Gastrocnemius medialis (tissue), 4 donors: ENCODE results near the gene KCTD12. TPM values are rescaled to one million over a fixed set of nuclear protein-coding genes. Genes with fewer than 3 reads are reported as not detected.

Experiments used
- ATAC-seq, 2 donors: fragments of 150-250 bp; one replicate each; pipeline ENCODE4 v1.9.1; 2016
- DNase-seq, 2 donors: peaks; one replicate each; pipeline ENCODE4 v3.0.0-alpha.2; 2019
- H3K27ac ChIP-seq, 4 donors: fragments of 200-600 bp; sonication (generic); 1 replicate in 1 of 4; 2 replicates in 3 of 4; pipeline ENCODE4 v1.5.1; 2016 to 2018; ENCODE audit warnings: mild to moderate bottlenecking in 2 of 4, moderate library complexity in 1 of 4
- H3K27me3 ChIP-seq, 3 donors: fragments of 200-600 bp; sonication (generic) in 2 of 3; 1 replicate in 1 of 3; 2 replicates in 2 of 3; pipeline versions ENCODE4 v1.5.1 to v1.6.0; 2016 to 2019; ENCODE audit warnings: mild to moderate bottlenecking in 1 of 3, moderate library complexity in 1 of 3
- H3K36me3 ChIP-seq, 2 donors: fragments of 200-600 bp; sonication (generic) in 1 of 2; one replicate each; pipeline ENCODE4 v1.5.1; 2017 to 2018
- H3K4me1 ChIP-seq, 2 donors: fragments of 200-600 bp; sonication (generic) in 1 of 2; one replicate each; pipeline ENCODE4 v1.5.1; 2016 to 2017; ENCODE audit warnings: mild to moderate bottlenecking in 2 of 2
- H3K4me3 ChIP-seq, 4 donors: fragments of 200-600 bp; sonication (generic) in 3 of 4; 1 replicate in 1 of 4; 2 replicates in 3 of 4; pipeline ENCODE4 v1.5.1; 2016 to 2019; ENCODE audit warnings: mild to moderate bottlenecking in 2 of 4
- H3K9me3 ChIP-seq, 3 donors: fragments of 200-600 bp; sonication (generic) in 2 of 3; 1 replicate in 1 of 3; 2 replicates in 2 of 3; pipeline ENCODE4 v1.5.1; 2016 to 2019
- POLR2A ChIP-seq, 2 donors: fragments of 450-650 bp; IDR thresholded peaks; one replicate each; pipeline ENCODE4 v1.6.1; 2017; ENCODE audit warnings: antibody characterized with exemption in 2 of 2, mild to moderate bottlenecking in 2 of 2, moderate library complexity in 2 of 2
- in situ Hi-C, 4 donors: fragments of 200-750 bp; cut with MboI; loops; one replicate each; pipeline versions ENCODE4 v1.15.0 to v1.8.0; 2017; ENCODE audit warnings: low sequenced_read_pairs in 4 of 4
- intact Hi-C: fragments of 100-400 bp; cut with DNase I; formaldehyde crosslinking; loops from one replicate; pipeline ENCODE4 v1.15.1; 2023; ENCODE audit warnings: low total_unique reads
- total RNA-seq, 4 donors: library from RNA; depleted of rRNA; stranded (reverse); fragments of >200 nt; gene quantifications; one replicate each; pipeline versions ENCODE4 v1.1.0 to v1.2.3, GENCODE V29; 2016
- TF ChIP-seq, protein P1 (sequence below), 5 experiments: fragments of 450-650 bp in 3 of 5; fragments of 200-600 bp in 2 of 5; sonication (generic) in 2 of 5; IDR thresholded peaks in 4 of 5; conservative IDR thresholded peaks in 1 of 5; 1 replicate in 4 of 5; 2 replicates in 1 of 5; pipeline ENCODE4 v1.5.1; 2016 to 2019; ENCODE audit warnings: antibody characterized with exemption in 5 of 5, mild to moderate bottlenecking in 3 of 5, moderate library complexity in 3 of 5

The KCTD12 gene
- total RNA-seq, 4 donors from 2014 or later: 17.3 to 35.9 (median 27.1) TPM

DNA sequence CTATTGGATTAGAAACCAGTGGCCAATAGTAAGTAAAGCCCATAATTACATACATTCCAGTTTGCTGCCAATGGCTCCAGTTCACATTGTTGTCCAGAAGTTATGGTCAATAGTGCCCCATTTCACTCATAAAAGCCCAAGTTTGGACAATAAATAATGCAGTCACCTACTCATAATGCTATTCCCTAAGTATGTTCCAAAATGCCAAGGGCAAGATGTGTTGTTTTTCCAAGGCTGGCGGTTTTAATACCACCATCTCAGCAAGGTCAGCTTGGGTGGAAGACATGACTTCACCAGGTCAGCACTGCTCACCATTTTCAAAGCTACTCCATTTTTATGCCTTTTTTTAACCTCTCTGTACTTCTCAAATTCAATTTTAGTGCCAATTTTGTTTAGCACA, 32.7 kb downstream of the KCTD12 start:
- in situ Hi-C loops: no loop called here
- H3K9me3 ChIP-seq: no peaks in the 10 kb centered on the region
- no peaks in the 10 kb centered on the region for H3K4me1 ChIP-seq
- DNase-seq: no peak
- no peaks in the 10 kb centered on the region for H3K27me3 ChIP-seq
- intact Hi-C loops: no loop called here
- no peaks in the 10 kb centered on the region for H3K36me3 ChIP-seq
- H3K4me3 ChIP-seq: no peak overlapping the region
- TF ChIP-seq, protein P1, sequence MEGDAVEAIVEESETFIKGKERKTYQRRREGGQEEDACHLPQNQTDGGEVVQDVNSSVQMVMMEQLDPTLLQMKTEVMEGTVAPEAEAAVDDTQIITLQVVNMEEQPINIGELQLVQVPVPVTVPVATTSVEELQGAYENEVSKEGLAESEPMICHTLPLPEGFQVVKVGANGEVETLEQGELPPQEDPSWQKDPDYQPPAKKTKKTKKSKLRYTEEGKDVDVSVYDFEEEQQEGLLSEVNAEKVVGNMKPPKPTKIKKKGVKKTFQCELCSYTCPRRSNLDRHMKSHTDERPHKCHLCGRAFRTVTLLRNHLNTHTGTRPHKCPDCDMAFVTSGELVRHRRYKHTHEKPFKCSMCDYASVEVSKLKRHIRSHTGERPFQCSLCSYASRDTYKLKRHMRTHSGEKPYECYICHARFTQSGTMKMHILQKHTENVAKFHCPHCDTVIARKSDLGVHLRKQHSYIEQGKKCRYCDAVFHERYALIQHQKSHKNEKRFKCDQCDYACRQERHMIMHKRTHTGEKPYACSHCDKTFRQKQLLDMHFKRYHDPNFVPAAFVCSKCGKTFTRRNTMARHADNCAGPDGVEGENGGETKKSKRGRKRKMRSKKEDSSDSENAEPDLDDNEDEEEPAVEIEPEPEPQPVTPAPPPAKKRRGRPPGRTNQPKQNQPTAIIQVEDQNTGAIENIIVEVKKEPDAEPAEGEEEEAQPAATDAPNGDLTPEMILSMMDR (IDR thresholded peaks at IDR 0.05 in 4 of 5, conservative IDR thresholded peaks at IDR 0.05 in 1 of 5): no peak
- no peak for TF ChIP-seq POLR2A (IDR thresholded peaks at IDR 0.05)
- no peak overlapping the region for H3K27ac ChIP-seq
- no peak for ATAC-seq

DNA sequence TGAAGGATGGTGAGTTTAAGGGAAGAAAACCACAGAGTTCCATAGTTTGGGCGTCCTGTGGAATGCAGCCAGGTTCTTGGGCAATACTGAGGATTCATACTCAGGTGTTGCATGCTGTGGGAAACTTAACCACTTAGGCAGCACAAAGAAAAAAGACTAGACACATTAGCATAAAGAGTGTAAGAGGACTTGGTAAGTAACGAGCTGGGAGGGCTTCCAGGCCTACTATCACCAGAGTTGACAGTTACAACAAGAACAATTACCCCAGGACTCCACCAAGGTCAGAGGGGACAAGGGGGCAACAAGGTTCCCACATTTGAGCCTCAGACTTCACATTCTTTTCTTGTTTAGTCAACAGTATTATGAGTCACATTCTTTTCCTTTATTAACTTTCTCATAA, 33.2 kb downstream of the KCTD12 start:
- no peaks in the 10 kb centered on the region for H3K9me3 ChIP-seq
- no peaks in the 10 kb centered on the region for H3K4me1 ChIP-seq
- no peaks in the 10 kb centered on the region for H3K36me3 ChIP-seq
- DNase-seq: no peak
- H3K27me3 ChIP-seq: no peaks in the 10 kb centered on the region
- intact Hi-C loops (no loop called here), in situ Hi-C loops (no loop called here)
- H3K4me3 ChIP-seq: no peak overlapping the region
- no peak for ATAC-seq
- no peak overlapping the region for H3K27ac ChIP-seq
- TF ChIP-seq POLR2A (IDR thresholded peaks at IDR 0.05): no peak
- TF ChIP-seq, protein P1 (IDR thresholded peaks at IDR 0.05 in 4 of 5, conservative IDR thresholded peaks at IDR 0.05 in 1 of 5): no peak

DNA sequence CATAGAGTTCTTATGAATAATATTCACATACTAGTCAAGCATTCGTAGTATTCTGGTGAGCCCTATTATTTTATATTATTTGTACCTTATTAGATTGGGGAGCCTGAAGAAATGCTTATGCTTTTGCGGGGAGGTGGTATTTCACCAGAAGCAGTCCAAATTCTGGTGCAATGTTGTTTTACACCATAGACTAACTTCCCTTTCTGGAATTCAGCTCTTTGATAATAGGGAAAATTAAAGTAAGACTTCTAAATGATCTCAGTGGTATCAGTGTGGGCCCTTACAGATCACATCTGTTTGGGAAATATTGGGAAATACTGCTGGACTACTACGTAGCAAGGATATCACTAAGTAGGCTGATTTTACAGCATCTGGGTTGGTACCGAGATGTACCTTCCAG, 34.2 kb downstream of the KCTD12 start:
- intact Hi-C loops: no loop called here
- ATAC-seq (no peak), DNase-seq (no peak)
- in situ Hi-C loops: no loop called here
- H3K4me1 ChIP-seq: no peaks in the 10 kb centered on the region
- no peak overlapping the region for H3K4me3 ChIP-seq
- TF ChIP-seq, protein P1 (IDR thresholded peaks at IDR 0.05 in 4 of 5, conservative IDR thresholded peaks at IDR 0.05 in 1 of 5): no peak
- TF ChIP-seq POLR2A (IDR thresholded peaks at IDR 0.05): no peak
- no peaks in the 10 kb centered on the region for H3K36me3 ChIP-seq
- H3K27me3 ChIP-seq: no peaks in the 10 kb centered on the region
- H3K9me3 ChIP-seq: no peaks in the 10 kb centered on the region
- no peak overlapping the region for H3K27ac ChIP-seq

DNA sequence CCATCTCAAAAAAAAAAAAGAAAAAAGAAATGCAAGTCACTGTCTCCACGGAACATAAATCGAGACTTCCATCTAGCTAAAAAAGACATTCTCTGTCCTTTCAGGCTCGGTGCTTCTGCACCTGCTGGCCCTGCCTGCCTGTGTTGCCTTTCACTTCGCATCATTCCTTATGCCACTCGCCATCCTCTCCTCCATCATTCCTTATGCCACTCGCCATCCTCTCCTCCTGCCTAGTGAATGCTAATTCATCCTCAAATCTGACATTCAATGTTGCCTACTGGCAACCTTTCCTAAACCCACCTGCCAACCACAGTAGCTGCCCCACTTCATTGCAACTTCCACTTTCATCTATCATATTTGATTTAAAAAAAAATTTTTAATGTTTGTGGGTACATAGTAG, 36.7 kb downstream of the KCTD12 start:
- no peak for ATAC-seq
- TF ChIP-seq, protein P1 (IDR thresholded peaks at IDR 0.05 in 4 of 5, conservative IDR thresholded peaks at IDR 0.05 in 1 of 5): no peak
- no peak for TF ChIP-seq POLR2A (IDR thresholded peaks at IDR 0.05)
- no peaks in the 10 kb centered on the region for H3K9me3 ChIP-seq
- no peak for DNase-seq
- no peaks in the 10 kb centered on the region for H3K27me3 ChIP-seq
- no peak overlapping the region for H3K27ac ChIP-seq
- H3K4me3 ChIP-seq: no peak overlapping the region
- intact Hi-C loops (no loop called here), in situ Hi-C loops (no loop called here)
- H3K4me1 ChIP-seq: no peaks in the 10 kb centered on the region
- H3K36me3 ChIP-seq: no peaks in the 10 kb centered on the region

DNA sequence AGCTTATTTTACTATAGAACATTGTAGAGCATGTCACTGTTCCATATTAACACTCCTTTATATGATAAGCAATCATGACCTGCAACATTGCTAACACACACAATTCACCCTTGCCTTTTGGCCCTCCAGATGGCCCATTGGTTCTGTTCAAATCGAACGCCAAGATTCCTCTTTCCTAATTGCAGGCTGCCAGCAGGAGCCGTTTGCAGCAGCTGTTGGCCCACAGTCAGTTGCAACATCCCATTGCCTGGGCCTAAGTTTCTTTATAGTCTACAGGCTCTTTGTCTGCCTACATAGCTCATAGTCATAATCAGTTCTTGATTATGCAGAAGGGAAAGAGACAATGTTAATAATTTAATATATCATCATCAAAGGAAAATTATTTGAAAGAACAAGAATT, 37.6 kb downstream of the KCTD12 start:
- intact Hi-C loops (no loop called here), in situ Hi-C loops (no loop called here)
- Histone ChIP-seq H3K27ac (no peak overlapping the region), H3K36me3 (no peaks in the 10 kb centered on the region), H3K4me1 (no peaks in the 10 kb centered on the region), H3K9me3 (no peaks in the 10 kb centered on the region), H3K4me3 (no peak overlapping the region), H3K27me3 (no peaks in the 10 kb centered on the region)
- DNase-seq: peak; percentile 28 to 29
- peak in 1 of 2 donors; percentile 55 for ATAC-seq
- TF ChIP-seq, protein P1 (IDR thresholded peaks at IDR 0.05 in 4 of 5, conservative IDR thresholded peaks at IDR 0.05 in 1 of 5): no peak
- no peak for TF ChIP-seq POLR2A (IDR thresholded peaks at IDR 0.05)
